H9 (cell line): Measurements from ENCODE around the gene MICALL2. TPM values are rescaled to one million over a fixed set of nuclear protein-coding genes. Genes with fewer than 3 reads are reported as not detected.

Experiments used
- DNase-seq: peaks from one replicate; pipeline ENCODE4 v3.0.0-alpha.2; 2017
- H2AFZ ChIP-seq: one replicate; pipeline ENCODE4 v1.6.1; 2013; ENCODE audit warnings: mild to moderate bottlenecking, low read length, control low read depth, moderate library complexity
- H2AK5ac ChIP-seq: 2 replicates; pipeline ENCODE4 v1.6.1; 2013; ENCODE audit warnings: low read length, control low read depth, mixed read lengths; ENCODE audit not compliant: insufficient read length
- H2BK120ac ChIP-seq: one replicate; pipeline ENCODE4 v1.6.1; 2013; ENCODE audit warnings: low read depth, mild to moderate bottlenecking, low read length, control low read depth, inconsistent platforms; ENCODE audit not compliant: poor library complexity, severe bottlenecking
- H2BK12ac ChIP-seq: 2 replicates; pipeline ENCODE4 v1.6.1; 2013; ENCODE audit warnings: low read length, control low read depth, mixed read lengths, low read depth; ENCODE audit not compliant: insufficient read length
- H2BK15ac ChIP-seq: 2 replicates; pipeline ENCODE4 v1.6.1; 2013; ENCODE audit warnings: low read depth, low read length, control low read depth
- H2BK20ac ChIP-seq: one replicate; pipeline ENCODE4 v1.6.1; 2013; ENCODE audit warnings: low read depth, mild to moderate bottlenecking, low read length, control low read depth, inconsistent platforms; ENCODE audit not compliant: poor library complexity, severe bottlenecking
- H2BK5ac ChIP-seq: 2 replicates; pipeline ENCODE4 v1.6.1; 2013; ENCODE audit warnings: low read length, control low read depth, mixed read lengths; ENCODE audit not compliant: insufficient read length
- H3K14ac ChIP-seq: 2 replicates; pipeline ENCODE4 v1.6.1; 2013; ENCODE audit warnings: low read length, control low read depth; ENCODE audit not compliant: insufficient read depth
- H3K18ac ChIP-seq: 2 replicates; pipeline ENCODE4 v1.6.1; 2013; ENCODE audit warnings: low read depth, mild to moderate bottlenecking, mixed read lengths, low read length, control low read depth; ENCODE audit not compliant: insufficient read length
- H3K23ac ChIP-seq: 2 replicates; pipeline ENCODE4 v1.6.1; 2013; ENCODE audit warnings: low read length, control low read depth, mixed read lengths, low read depth; ENCODE audit not compliant: insufficient read length
- H3K23me2 ChIP-seq: 2 replicates; pipeline ENCODE4 v1.6.1; 2013; ENCODE audit warnings: low read depth, mild to moderate bottlenecking, mixed read lengths, low read length, control low read depth; ENCODE audit not compliant: insufficient read length, poor library complexity, severe bottlenecking
- H3K27ac ChIP-seq: 2 replicates; pipeline ENCODE4 v1.5.1; 2013; ENCODE audit warnings: low read length, control low read depth, mixed read lengths, low read depth; ENCODE audit not compliant: insufficient read length
- H3K27me3 ChIP-seq: 2 replicates; pipeline ENCODE4 v1.6.1; 2013; ENCODE audit warnings: low read length, control low read depth, inconsistent platforms; ENCODE audit not compliant: insufficient read depth
- H3K4ac ChIP-seq: 2 replicates; pipeline ENCODE4 v1.6.1; 2013; ENCODE audit warnings: low read depth, mild to moderate bottlenecking, control low read depth, inconsistent platforms, low read length, moderate library complexity
- H3K4me1 ChIP-seq: 2 replicates; pipeline ENCODE4 v1.6.1; 2013; ENCODE audit warnings: low read length, control low read depth, inconsistent platforms; ENCODE audit not compliant: insufficient read depth
- H3K4me2 ChIP-seq: 2 replicates; pipeline ENCODE4 v1.6.1; 2013; ENCODE audit warnings: low read length, control low read depth, mixed read lengths; ENCODE audit not compliant: insufficient read length, insufficient read depth
- H3K56ac ChIP-seq: 2 replicates; pipeline ENCODE4 v1.6.1; 2013; ENCODE audit warnings: low read depth, mild to moderate bottlenecking, mixed read lengths, low read length, control low read depth; ENCODE audit not compliant: insufficient read length
- H3K79me1 ChIP-seq: 2 replicates; pipeline ENCODE4 v1.6.1; 2013; ENCODE audit warnings: low read depth, mild to moderate bottlenecking, moderate library complexity, low read length, control low read depth, inconsistent platforms; ENCODE audit not compliant: insufficient read depth, poor library complexity, severe bottlenecking
- H3K79me2 ChIP-seq: 2 replicates; pipeline ENCODE4 v1.6.1; 2013; ENCODE audit warnings: low read length, control low read depth, inconsistent platforms; ENCODE audit not compliant: insufficient read depth
- H3K9ac ChIP-seq: 2 replicates; pipeline ENCODE4 v1.6.1; 2013; ENCODE audit warnings: low read length, control low read depth, mixed read lengths; ENCODE audit not compliant: insufficient read length; ENCODE audit errors: extremely low read depth
- H3K9me3 ChIP-seq: one replicate; pipeline ENCODE4 v1.6.1; 2013; ENCODE audit warnings: low read depth, low read length, inconsistent platforms; ENCODE audit not compliant: control insufficient read depth
- H3T11ph ChIP-seq: one replicate; pipeline ENCODE4 v1.6.1; 2013; ENCODE audit warnings: mild to moderate bottlenecking, low read length, control low read depth, inconsistent platforms
- H4K20me1 ChIP-seq: one replicate; pipeline ENCODE4 v1.6.1; 2013; ENCODE audit not compliant: control insufficient read depth, insufficient read length, insufficient read depth
- H4K5ac ChIP-seq: 2 replicates; pipeline ENCODE4 v1.6.1; 2013; ENCODE audit warnings: low read depth, mild to moderate bottlenecking, mixed read lengths, low read length, control low read depth; ENCODE audit not compliant: insufficient read length
- H4K8ac ChIP-seq: replicated peaks from 2 replicates; pipeline ENCODE4 v1.6.1; 2013; ENCODE audit warnings: low read length, control low read depth, mixed read lengths, low read depth; ENCODE audit not compliant: insufficient read length
- H4K91ac ChIP-seq: 2 replicates; pipeline ENCODE4 v1.6.1; 2013; ENCODE audit warnings: low read depth, mild to moderate bottlenecking, moderate library complexity, mixed read lengths, low read length, control low read depth; ENCODE audit not compliant: insufficient read length
- H3K27ac Mint-ChIP-seq, 3 experiments: 2 replicates in 2 of 3; 3 replicates in 1 of 3; pipeline ENCODE4 v1.8.0; 2020 to 2021; ENCODE audit warnings: mixed read lengths in 3 of 3, mild to moderate bottlenecking in 1 of 3, moderate library complexity in 1 of 3
- H3K27me3 Mint-ChIP-seq: 2 replicates; pipeline ENCODE4 v1.8.0; 2021; ENCODE audit warnings: low read depth, mild to moderate bottlenecking, moderate library complexity, mixed read lengths
- H3K36me3 Mint-ChIP-seq, 3 experiments: 2 replicates in 2 of 3; 3 replicates in 1 of 3; pipeline ENCODE4 v1.8.0; 2020 to 2021; ENCODE audit warnings: low read depth in 3 of 3, mixed read lengths in 3 of 3; ENCODE audit not compliant: insufficient read depth in 1 of 3
- H3K4me1 Mint-ChIP-seq, 2 experiments: 2 replicates each; pipeline ENCODE4 v1.8.0; 2020; ENCODE audit warnings: mixed read lengths in 2 of 2
- H3K4me3 Mint-ChIP-seq, 2 experiments: 2 replicates in 1 of 2; 3 replicates in 1 of 2; pipeline ENCODE4 v1.8.0; 2020 to 2021; ENCODE audit warnings: mild to moderate bottlenecking in 2 of 2, mixed read lengths in 2 of 2, moderate library complexity in 1 of 2
- H3K9me3 Mint-ChIP-seq, 2 experiments: 2 replicates in 1 of 2; 3 replicates in 1 of 2; pipeline ENCODE4 v1.8.0; 2020; ENCODE audit warnings: mild to moderate bottlenecking in 2 of 2, mixed read lengths in 2 of 2, moderate library complexity in 1 of 2
- WGBS: extraction: QIAGEN DNeasy Blood & Tissue Kit; methylation state at CpG from one replicate; pipeline ENCODE4 v1.1.7; 2013; ENCODE audit warnings: missing lambda C conversion rate, low lambda C conversion rate, mixed read lengths; ENCODE audit not compliant: insufficient read length; ENCODE audit errors: extremely low coverage; 5-methylcytosine and 5-hydroxymethylcytosine counted together
- total RNA-seq: library from RNA; stranded (reverse); gene quantifications from 2 replicates; pipeline ENCODE4 v1.2.1, GENCODE V29; 2021
- TF ChIP-seq, protein P1 (sequence below): fragments of 200-600 bp; sonication (generic); conservative IDR thresholded peaks from 3 replicates; pipeline ENCODE4 v1.8.0; 2021; ENCODE audit warnings: antibody characterized with exemption, mild to moderate bottlenecking

The MICALL2 gene
- total RNA-seq, 1 experiment from 2014 or later, result 7.1 TPM

GRCh38 chr7:1392556-1392955 is 66.7 kb downstream of the MICALL2 start:
- Histone ChIP-seq H3K23me2 (no peaks in the 10 kb centered on the region), H4K5ac (no peak overlapping the region), H3K9ac (no peak overlapping the region), H3K23ac (no peak overlapping the region), H3K9me3 (no peaks in the 10 kb centered on the region), H2BK5ac (no peak overlapping the region), H4K20me1 (no peaks in the 10 kb centered on the region), H3K18ac (no peak overlapping the region), H2AK5ac (no peak overlapping the region), H2BK12ac (no peak overlapping the region), H4K8ac (no peak overlapping the region), H4K91ac (no peak overlapping the region), H3K79me2 (no peaks in the 10 kb centered on the region), H3K4ac (no peak overlapping the region), H2AFZ (no peak overlapping the region), H3K27me3 (no peaks in the 10 kb centered on the region), H3T11ph (no peak overlapping the region), H3K4me2 (no peak overlapping the region), H3K4me1 (no peaks in the 10 kb centered on the region), H2BK15ac (no peak overlapping the region), H3K56ac (no peak overlapping the region), H3K27ac (no peak overlapping the region), H2BK20ac (no peak overlapping the region), H3K14ac (no peak overlapping the region), H2BK120ac (no peak overlapping the region), H3K79me1 (no peaks in the 10 kb centered on the region)
- TF ChIP-seq, protein P1, sequence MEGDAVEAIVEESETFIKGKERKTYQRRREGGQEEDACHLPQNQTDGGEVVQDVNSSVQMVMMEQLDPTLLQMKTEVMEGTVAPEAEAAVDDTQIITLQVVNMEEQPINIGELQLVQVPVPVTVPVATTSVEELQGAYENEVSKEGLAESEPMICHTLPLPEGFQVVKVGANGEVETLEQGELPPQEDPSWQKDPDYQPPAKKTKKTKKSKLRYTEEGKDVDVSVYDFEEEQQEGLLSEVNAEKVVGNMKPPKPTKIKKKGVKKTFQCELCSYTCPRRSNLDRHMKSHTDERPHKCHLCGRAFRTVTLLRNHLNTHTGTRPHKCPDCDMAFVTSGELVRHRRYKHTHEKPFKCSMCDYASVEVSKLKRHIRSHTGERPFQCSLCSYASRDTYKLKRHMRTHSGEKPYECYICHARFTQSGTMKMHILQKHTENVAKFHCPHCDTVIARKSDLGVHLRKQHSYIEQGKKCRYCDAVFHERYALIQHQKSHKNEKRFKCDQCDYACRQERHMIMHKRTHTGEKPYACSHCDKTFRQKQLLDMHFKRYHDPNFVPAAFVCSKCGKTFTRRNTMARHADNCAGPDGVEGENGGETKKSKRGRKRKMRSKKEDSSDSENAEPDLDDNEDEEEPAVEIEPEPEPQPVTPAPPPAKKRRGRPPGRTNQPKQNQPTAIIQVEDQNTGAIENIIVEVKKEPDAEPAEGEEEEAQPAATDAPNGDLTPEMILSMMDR, result no peak
- Mint-ChIP-seq H3K27me3 (peaks cover 55% of the 10 kb centered on the region), H3K9me3 (peaks cover 8 to 10% of the 10 kb centered on the region in 2 experiments), H3K36me3 (no peaks in the 10 kb centered on the region; a peak in 1 of 7 replicates), H3K4me1 (no peaks in the 10 kb centered on the region), H3K4me3 (no peak overlapping the region), H3K27ac (no peak overlapping the region)
- no peak for DNase-seq
- no CpG with 5 or more reads among the region's 4 CpGs for WGBS
